WI38 (cell line): ENCODE data around the gene FH.

Source experiments
- H3K4me3 ChIP-seq: 2 replicates; pipeline ENCODE4 v1.5.1; 2011; ENCODE audit warnings: low read depth, mild to moderate bottlenecking, control low read depth, low read length
- TF ChIP-seq, protein P1 (sequence below): IDR thresholded peaks from 2 replicates; pipeline ENCODE4 v1.5.1; 2012; ENCODE audit warnings: low read depth, mild to moderate bottlenecking, control low read depth, low read length

Gene FH

DNA sequence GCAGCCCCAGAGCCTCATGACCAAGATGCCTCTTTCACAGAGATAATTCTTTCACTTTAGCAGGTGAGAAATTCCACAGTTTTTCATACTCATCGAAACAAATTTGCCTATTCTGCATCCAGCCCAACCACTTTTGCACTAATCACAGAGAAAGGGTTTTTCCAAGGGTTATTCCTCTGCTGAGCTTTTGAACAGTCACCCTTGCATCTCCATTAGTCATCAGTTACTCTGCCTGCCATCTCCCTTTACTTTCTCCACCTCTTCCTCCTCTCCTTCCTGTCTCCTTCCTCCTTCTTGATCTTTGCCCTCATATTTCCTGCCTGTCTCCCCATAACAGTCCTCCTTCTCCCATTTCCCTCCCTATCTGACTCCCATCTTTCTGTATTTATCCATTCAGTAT, 43.9 kb downstream of the FH start:
- H3K4me3 ChIP-seq, result no peak overlapping the region
- TF ChIP-seq, protein P1, sequence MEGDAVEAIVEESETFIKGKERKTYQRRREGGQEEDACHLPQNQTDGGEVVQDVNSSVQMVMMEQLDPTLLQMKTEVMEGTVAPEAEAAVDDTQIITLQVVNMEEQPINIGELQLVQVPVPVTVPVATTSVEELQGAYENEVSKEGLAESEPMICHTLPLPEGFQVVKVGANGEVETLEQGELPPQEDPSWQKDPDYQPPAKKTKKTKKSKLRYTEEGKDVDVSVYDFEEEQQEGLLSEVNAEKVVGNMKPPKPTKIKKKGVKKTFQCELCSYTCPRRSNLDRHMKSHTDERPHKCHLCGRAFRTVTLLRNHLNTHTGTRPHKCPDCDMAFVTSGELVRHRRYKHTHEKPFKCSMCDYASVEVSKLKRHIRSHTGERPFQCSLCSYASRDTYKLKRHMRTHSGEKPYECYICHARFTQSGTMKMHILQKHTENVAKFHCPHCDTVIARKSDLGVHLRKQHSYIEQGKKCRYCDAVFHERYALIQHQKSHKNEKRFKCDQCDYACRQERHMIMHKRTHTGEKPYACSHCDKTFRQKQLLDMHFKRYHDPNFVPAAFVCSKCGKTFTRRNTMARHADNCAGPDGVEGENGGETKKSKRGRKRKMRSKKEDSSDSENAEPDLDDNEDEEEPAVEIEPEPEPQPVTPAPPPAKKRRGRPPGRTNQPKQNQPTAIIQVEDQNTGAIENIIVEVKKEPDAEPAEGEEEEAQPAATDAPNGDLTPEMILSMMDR, result no peak

DNA sequence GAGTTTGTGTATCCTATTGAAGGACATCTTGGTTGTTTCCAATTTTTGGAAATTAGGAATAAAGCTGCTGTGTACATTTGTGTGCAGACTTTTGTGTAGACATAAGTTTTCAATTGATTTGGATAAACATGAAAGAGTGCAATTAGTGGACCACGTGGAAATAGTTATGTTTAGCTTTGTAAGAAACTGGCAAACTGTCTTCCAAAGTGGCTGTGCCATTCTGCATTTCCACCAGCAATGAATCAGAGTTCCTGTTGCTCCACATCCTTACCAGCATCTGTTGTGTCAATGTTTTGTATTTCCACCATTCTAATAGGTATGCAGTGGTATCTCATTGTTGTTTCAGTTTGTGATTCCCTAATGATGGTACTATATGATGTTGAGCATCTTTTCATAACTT, 46.5 kb downstream of the FH start:
- TF ChIP-seq, protein P1, result no peak
- H3K4me3 ChIP-seq, result no peak overlapping the region

DNA sequence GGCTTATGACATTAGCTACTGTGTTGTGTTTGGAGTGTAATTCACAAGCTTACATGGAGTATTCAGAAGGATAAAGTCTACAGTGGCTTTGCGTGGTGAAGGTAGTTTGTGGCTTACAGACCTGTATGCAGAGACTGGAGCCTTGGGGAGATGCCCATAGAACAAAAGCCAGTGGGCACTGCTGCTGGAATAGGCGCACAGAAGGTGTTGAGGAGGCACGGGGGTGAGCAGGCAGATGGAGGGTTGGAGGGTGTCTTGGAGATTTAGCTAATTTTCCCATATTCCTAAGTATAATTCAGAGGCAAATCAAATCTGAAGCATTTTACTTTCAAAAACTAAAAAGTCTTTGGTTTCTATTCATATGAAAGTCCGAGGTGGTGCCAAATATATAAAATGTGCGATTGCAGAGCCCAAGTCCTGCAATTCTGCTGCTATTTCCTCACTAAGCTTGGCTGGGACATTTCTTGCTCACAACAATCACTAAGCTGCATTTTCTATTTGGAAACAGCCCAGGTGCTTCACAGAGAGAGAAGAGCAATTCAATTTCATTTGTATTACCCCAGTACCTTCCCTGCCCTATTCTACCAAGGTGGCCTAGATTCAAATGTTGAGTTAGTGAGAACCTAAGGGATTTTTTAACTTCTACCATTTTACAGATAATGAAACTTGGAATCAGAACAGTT, 48.5 kb downstream of the FH start:
- no peak overlapping the region for H3K4me3 ChIP-seq
- TF ChIP-seq, protein P1, result no peak

DNA sequence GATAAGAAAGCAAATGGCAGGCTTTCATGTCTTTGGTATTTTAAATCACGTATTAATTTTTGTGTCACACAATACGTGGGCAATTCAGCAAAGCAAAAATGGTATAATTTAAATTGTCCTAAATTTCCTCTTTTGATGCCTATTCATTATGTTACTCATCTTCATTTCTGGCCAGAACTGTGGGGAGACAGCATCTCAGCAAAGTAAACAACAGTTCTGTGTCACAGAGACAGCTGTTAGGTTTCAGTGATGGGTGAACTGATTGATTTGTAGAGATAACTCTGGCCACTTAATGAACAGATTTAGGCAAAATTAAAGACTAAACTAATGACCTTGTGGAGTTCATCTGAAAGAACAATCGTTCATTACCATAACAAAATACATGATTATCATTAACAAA, 49.2 kb downstream of the FH start:
- H3K4me3 ChIP-seq, result no peak overlapping the region
- TF ChIP-seq, protein P1, result no peak

DNA sequence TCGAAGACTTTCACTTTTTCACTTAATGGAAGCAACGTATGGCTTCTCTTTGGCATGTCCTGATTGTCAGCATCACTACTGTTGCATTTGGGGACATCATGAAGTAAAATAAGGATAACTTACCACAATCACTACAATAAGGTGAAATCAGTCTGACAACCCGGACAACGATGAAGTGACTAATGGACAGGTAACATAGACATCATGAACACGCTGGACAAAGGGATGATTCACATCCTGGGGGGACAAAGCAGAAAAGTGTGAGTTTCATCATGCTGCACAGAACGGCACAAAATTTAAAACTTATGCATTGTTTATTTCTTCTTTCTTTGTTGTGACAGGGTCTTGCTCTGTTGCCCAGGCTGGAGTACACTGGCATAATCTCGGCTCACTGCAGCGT, 53.9 kb downstream of the FH start:
- H3K4me3 ChIP-seq, result no peak overlapping the region
- TF ChIP-seq, protein P1, result no peak

DNA sequence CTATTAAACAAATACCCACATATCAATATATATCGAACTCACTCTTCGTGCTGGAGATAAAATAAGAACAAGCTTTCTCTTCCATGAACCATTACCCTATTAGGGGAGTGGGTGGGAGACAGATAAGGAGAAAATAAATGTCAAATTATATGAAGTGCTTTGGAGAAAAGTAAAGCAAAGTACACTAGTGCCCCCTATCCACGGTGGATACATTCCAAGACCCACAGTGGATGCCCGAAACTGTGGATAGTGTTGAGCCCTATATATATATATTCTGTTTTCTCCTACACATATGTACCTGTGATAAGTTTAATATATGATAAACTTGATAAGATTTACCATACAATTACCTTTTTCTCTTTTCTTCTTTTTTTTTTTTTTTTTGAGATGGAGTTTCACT, 54.6 kb downstream of the FH start:
- no peak overlapping the region for H3K4me3 ChIP-seq
- TF ChIP-seq, protein P1, result no peak

DNA sequence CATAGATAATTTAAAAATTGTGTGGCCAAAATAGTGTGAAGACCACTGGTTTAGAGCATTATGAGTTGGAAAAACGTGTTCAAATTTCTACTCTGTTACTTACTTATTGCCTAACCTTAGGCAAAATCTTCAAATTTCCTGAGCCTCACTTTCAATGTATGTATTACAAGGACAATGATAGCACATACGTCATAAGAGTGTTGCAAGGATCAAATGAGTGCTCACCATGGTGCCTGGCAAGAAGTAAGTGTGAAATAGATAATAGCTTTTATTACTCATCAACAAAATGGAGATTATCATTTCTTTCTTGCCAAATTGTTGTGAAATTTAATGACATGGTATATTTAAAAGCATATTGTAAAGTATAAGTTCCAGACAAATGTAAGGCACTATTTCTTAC, 57.2 kb downstream of the FH start:
- no peak overlapping the region for H3K4me3 ChIP-seq
- TF ChIP-seq, protein P1, result no peak
